ENCODE data around the gene TM2D1.

Gene TM2D1

DNA sequence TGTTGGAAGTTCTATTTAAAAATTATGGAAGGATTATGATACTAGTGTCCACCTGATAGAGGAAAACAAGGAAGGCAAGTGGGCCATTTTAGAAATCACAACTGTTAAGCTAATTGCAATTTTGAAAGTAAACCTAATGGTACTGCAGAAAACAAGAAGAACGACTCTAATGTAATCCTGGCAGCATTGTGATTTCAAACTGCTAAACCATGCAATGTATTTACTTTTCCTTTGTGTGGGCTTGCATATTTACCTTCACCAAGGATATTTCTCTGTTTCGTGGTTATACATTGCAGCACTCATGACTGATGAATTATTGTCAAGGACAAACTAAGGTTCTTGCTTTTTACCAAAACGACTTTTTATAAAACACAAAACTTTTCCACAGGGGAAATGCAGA is 88.1 kb downstream of the TM2D1 start:
- TF ChIP-seq, protein P1, sequence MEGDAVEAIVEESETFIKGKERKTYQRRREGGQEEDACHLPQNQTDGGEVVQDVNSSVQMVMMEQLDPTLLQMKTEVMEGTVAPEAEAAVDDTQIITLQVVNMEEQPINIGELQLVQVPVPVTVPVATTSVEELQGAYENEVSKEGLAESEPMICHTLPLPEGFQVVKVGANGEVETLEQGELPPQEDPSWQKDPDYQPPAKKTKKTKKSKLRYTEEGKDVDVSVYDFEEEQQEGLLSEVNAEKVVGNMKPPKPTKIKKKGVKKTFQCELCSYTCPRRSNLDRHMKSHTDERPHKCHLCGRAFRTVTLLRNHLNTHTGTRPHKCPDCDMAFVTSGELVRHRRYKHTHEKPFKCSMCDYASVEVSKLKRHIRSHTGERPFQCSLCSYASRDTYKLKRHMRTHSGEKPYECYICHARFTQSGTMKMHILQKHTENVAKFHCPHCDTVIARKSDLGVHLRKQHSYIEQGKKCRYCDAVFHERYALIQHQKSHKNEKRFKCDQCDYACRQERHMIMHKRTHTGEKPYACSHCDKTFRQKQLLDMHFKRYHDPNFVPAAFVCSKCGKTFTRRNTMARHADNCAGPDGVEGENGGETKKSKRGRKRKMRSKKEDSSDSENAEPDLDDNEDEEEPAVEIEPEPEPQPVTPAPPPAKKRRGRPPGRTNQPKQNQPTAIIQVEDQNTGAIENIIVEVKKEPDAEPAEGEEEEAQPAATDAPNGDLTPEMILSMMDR (IDR thresholded peaks at IDR 0.05; ENCODE audit: extremely low read depth, missing control alignments), result no peak
- DNase-seq (ENCODE audit: low spot score), result no peak

GRCh38 chr1:61636376-61636775 is 88.6 kb downstream of the TM2D1 start:
- TF ChIP-seq, protein P1 (IDR thresholded peaks at IDR 0.05; ENCODE audit: extremely low read depth, missing control alignments), result no peak
- DNase-seq (ENCODE audit: low spot score), result no peak

- TF ChIP-seq, protein P1 (IDR thresholded peaks at IDR 0.05; ENCODE audit: extremely low read depth, missing control alignments), result no peak
- DNase-seq (ENCODE audit: low spot score), result no peak
Observed at GRCh38 chr1:61635557-61635956, 89.4 kb downstream of the TM2D1 start.

GRCh38 chr1:61631436-61631835 is 93.5 kb downstream of the TM2D1 start:
- TF ChIP-seq, protein P1 (IDR thresholded peaks at IDR 0.05; ENCODE audit: extremely low read depth, missing control alignments), result no peak

More at GRCh38 chr1:61631436-61631835, 93.5 kb downstream of the TM2D1 start:
- no peak for DNase-seq (ENCODE audit: low spot score)

Data from GM20000 (cell line).